ENCODE results near the gene STX2.

DNA sequence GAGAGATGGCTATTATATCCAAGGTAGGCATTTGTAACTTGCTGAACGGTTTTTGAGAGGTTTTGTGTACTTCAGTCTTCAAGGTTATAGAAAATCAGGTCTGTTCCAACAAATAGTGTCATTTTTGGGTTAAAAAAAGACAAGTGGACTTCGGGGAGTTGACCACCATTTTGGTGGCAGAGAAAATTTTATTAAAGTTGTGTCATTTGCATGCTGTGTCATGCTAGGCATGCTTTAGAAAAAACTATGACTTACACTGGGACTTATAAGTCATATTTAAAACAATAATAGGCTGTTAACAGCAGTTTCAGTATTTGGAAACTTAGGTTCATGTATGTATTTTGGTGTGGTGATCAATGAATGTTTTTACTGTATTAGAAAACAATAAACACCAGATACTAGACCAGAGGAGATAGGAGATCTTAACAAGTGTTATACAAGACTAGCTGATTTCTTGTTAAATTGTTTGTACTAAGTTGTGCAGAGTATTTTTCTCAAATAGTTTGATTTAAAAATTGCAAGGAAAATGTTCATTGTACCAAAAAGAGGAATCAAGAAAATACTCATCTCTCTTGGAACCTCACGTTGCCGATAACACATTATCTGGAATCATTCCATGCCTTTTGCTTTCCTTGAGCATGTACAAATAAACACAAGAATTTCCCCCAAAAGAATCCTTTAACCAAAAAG, 34.2 kb upstream of the STX2 start:
- TF ChIP-seq, protein P1, sequence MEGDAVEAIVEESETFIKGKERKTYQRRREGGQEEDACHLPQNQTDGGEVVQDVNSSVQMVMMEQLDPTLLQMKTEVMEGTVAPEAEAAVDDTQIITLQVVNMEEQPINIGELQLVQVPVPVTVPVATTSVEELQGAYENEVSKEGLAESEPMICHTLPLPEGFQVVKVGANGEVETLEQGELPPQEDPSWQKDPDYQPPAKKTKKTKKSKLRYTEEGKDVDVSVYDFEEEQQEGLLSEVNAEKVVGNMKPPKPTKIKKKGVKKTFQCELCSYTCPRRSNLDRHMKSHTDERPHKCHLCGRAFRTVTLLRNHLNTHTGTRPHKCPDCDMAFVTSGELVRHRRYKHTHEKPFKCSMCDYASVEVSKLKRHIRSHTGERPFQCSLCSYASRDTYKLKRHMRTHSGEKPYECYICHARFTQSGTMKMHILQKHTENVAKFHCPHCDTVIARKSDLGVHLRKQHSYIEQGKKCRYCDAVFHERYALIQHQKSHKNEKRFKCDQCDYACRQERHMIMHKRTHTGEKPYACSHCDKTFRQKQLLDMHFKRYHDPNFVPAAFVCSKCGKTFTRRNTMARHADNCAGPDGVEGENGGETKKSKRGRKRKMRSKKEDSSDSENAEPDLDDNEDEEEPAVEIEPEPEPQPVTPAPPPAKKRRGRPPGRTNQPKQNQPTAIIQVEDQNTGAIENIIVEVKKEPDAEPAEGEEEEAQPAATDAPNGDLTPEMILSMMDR (conservative IDR thresholded peaks at IDR 0.05 in 1 of 2, IDR thresholded peaks at IDR 0.05 in 1 of 2; ENCODE audit: low read depth in 1 of 2, low read length in 2 of 2), result no peak
- no peak for TF ChIP-seq EZH2 (IDR thresholded peaks at IDR 0.05; ENCODE audit: low read length, missing control alignments)
